Stimulated activated effector memory CD8-positive, alpha-beta T cell treated with anti-CD3 and anti-CD28 coated beads, Interleukin-12 subunit alpha, Interleukin-12 subunit beta, amount 100 ng/mL, for 72 hours (primary cell): ENCODE data around the gene SNRNP200.

Source experiments
- ATAC-seq: fragments of 150-1000 bp; cut with Tn5 transposase; 2 replicates; pipeline ENCODE4 v1.10.0; 2021
- DNase-seq, 2 donors: peaks; one replicate each; pipeline ENCODE4 v3.0.0; 2021 to 2022; ENCODE audit warnings: low spot score in 2 of 2
- H3K27ac Mint-ChIP-seq: one replicate; pipeline ENCODE4 v1.8.0; 2022; ENCODE audit warnings: mild to moderate bottlenecking, mixed read lengths
- H3K36me3 Mint-ChIP-seq: one replicate; pipeline ENCODE4 v1.8.0; 2022; ENCODE audit warnings: mild to moderate bottlenecking, mixed read lengths
- H3K4me1 Mint-ChIP-seq: one replicate; pipeline ENCODE4 v1.8.0; 2022; ENCODE audit warnings: mixed read lengths
- H3K4me3 Mint-ChIP-seq: one replicate; pipeline ENCODE4 v1.8.0; 2022; ENCODE audit warnings: mild to moderate bottlenecking, mixed read lengths
- H3K9me3 Mint-ChIP-seq: one replicate; pipeline ENCODE4 v1.8.0; 2022; ENCODE audit warnings: mixed read lengths

SNRNP200 gene

DNA sequence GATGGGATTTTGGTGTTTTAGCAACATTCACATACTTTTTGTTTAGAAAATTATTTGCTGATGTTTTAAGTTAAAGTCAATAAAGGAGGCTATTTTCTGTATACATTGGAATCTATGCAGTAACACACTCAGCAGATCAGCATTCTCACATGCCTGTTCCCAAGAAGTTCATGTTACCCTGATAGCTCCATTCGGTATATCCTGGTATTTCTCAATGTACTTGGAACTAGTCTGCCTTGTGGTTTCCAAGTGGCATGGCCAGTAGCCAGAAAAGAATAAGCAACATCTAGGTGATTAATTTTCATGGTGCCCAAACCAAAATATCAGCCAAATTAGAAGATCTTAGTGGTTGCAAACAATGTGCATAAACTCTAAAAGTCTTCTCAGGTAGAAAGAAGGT lies 25.1 kb upstream of the SNRNP200 start:
- Mint-ChIP-seq H3K4me3 (no peak overlapping the region), H3K36me3 (peaks cover 65% of the 10 kb centered on the region), H3K4me1 (peaks cover 68% of the 10 kb centered on the region), H3K27ac (no peak overlapping the region), H3K9me3 (no peaks in the 10 kb centered on the region)
- DNase-seq (no peak), ATAC-seq (no peak)

DNA sequence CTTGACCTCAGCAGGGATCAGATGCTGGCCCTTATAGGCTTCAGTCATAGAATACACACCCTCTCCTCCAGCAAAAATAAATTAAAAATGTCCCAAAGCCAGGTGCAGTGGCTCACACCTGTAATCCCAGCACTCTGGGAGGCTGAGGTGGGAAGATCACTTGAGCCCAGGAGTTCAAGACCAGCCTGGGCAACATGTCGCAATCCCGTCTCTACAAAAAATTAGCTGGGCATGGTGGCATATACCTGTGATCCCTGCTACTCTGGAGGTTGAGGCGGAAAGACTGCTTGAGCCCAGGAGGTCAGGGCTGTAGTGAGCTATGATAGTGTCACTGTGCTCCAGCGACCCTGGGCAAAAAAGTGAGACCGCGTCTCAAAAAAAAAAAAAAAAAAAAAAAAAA lies 24.5 kb upstream of the SNRNP200 start:
- no peak for DNase-seq
- peaks cover 67% of the 10 kb centered on the region for H3K4me1 Mint-ChIP-seq
- no peak overlapping the region for H3K27ac Mint-ChIP-seq
- H3K36me3 Mint-ChIP-seq: peaks cover 66% of the 10 kb centered on the region
- no peak overlapping the region for H3K4me3 Mint-ChIP-seq
- ATAC-seq: no peak
- no peaks in the 10 kb centered on the region for H3K9me3 Mint-ChIP-seq

GRCh38 chr2:96329456-96329855 lies 24.1 kb upstream of the SNRNP200 start:
- no peak overlapping the region for H3K27ac Mint-ChIP-seq
- H3K36me3 Mint-ChIP-seq: peaks cover 66% of the 10 kb centered on the region
- H3K9me3 Mint-ChIP-seq: no peaks in the 10 kb centered on the region
- H3K4me1 Mint-ChIP-seq: peaks cover 67% of the 10 kb centered on the region
- H3K4me3 Mint-ChIP-seq: no peak overlapping the region
- DNase-seq (no peak), ATAC-seq (no peak)

GRCh38 chr2:96326990-96327820 lies 21.9 kb upstream of the SNRNP200 start:
- H3K27ac Mint-ChIP-seq: peak overlapping the region; percentile 95
- no peaks in the 10 kb centered on the region for H3K9me3 Mint-ChIP-seq
- peaks cover 60% of the 10 kb centered on the region for H3K36me3 Mint-ChIP-seq
- peak overlapping the region; percentile 98 for H3K4me3 Mint-ChIP-seq
- no peak for ATAC-seq
- DNase-seq: no peak
- peaks cover 63% of the 10 kb centered on the region for H3K4me1 Mint-ChIP-seq

DNA sequence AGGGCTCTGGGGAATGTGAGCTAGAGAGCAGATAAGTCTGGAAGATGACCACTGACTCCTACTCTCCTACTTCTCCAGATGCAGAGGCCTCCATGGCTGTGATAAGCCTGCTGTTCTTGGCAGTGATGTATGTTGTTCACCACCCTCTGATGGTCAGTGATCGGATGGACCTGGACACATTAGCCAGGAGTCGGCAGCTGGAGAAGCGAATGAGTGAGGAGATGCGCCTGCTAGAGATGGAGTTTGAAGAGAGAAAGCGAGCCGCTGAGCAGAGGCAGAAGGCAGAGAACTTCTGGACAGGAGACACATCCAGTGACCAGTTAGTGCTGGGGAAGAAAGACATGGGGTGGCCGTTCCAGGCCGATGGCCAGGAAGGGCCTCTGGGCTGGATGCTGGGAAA lies 21.2 kb upstream of the SNRNP200 start:
- H3K36me3 Mint-ChIP-seq: peaks cover 60% of the 10 kb centered on the region
- no peaks in the 10 kb centered on the region for H3K9me3 Mint-ChIP-seq
- peak overlapping the region; percentile 98 for H3K4me3 Mint-ChIP-seq
- H3K27ac Mint-ChIP-seq: peak overlapping the region; percentile 95
- DNase-seq (no peak), ATAC-seq (no peak)
- H3K4me1 Mint-ChIP-seq: peaks cover 66% of the 10 kb centered on the region

DNA sequence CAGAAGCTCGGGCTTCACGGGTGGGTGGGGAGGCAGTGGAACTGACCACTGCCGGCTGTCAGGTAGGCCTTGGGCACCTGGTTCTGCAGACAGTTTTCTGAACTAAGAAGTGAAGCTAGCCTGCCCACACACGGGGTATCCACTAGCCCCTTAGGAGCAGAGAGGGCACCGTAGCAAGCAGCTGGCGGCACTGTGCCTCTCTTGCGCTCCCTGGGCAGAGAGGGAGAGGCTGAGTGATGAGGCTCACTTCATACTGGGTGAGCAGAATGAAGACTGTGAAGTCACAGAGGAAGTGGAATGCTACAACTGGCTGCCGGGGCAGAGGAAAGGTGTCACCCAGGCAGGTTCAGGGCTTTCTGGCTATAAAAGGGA lies 20.5 kb upstream of the SNRNP200 start:
- Mint-ChIP-seq H3K4me3 (peak overlapping the region; percentile 98), H3K36me3 (peaks cover 56% of the 10 kb centered on the region), H3K27ac (peak overlapping the region; percentile 95), H3K9me3 (no peaks in the 10 kb centered on the region), H3K4me1 (peaks cover 61% of the 10 kb centered on the region)
- DNase-seq (peak; percentile 34 to 77), ATAC-seq (peak; percentile 71)

GRCh38 chr2:96325041-96325883 lies 19.9 kb upstream of the SNRNP200 start, which contains the start of gene ITPRIPL1:
ITPRIPL1 (plus strand) TSS chr2:96325317; CDS start chr2:96325840, 523 bp downstream.
- Mint-ChIP-seq H3K4me1 (peaks cover 63% of the 10 kb centered on the region), H3K9me3 (no peaks in the 10 kb centered on the region), H3K4me3 (peak within 1 kb of the TSS; percentile 98), H3K36me3 (peaks cover 50% of the 10 kb centered on the region), H3K27ac (peak within 1 kb of the TSS; percentile 95)
- ATAC-seq (peak; percentile 36), DNase-seq (peak; percentile 32 to 74)

DNA sequence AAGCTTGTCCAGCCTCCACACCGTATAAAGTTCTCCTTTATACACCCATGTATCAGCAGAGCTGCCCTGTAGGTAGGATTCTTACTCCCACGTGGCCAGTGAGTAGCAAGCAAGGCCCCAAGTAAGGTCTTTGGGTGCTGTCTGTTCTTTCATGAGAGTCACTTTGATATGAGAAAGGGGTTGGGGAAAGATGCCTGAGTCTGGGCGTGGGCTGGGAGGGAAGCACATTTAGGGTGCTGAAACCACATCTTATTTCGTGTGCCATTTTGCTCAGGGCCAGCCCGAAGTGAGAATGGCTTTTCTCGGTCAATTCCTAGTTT lies 19.3 kb upstream of the SNRNP200 start:
- DNase-seq (no peak), ATAC-seq (peak; percentile 36)
- H3K9me3 Mint-ChIP-seq: no peaks in the 10 kb centered on the region
- peak overlapping the region; percentile 98 for H3K4me3 Mint-ChIP-seq
- peak overlapping the region; percentile 95 for H3K27ac Mint-ChIP-seq
- peaks cover 66% of the 10 kb centered on the region for H3K4me1 Mint-ChIP-seq
- H3K36me3 Mint-ChIP-seq: peaks cover 44% of the 10 kb centered on the region

DNA sequence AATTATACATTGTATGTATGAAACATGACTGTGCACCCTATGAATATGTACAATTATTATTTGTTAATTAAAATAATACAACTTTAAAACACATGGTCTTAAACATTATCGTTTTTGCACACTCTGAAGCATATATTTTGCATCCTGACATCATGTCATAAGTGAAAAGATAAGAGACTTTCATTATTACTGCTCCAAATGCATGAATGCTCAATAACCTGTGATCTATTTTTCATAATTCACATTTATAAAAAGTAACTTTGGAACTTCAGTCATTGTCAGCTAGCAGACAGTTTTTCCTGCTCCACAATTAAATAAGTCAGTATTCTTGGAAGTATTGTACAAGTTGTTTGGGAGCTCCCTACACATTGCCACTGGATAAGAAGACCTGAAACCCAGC lies 18.5 kb upstream of the SNRNP200 start:
- H3K4me3 Mint-ChIP-seq: peak overlapping the region; percentile 98
- peaks cover 72% of the 10 kb centered on the region for H3K4me1 Mint-ChIP-seq
- H3K36me3 Mint-ChIP-seq: peaks cover 40% of the 10 kb centered on the region
- no peak for DNase-seq
- no peaks in the 10 kb centered on the region for H3K9me3 Mint-ChIP-seq
- peak overlapping the region; percentile 95 for H3K27ac Mint-ChIP-seq
- ATAC-seq: no peak

DNA sequence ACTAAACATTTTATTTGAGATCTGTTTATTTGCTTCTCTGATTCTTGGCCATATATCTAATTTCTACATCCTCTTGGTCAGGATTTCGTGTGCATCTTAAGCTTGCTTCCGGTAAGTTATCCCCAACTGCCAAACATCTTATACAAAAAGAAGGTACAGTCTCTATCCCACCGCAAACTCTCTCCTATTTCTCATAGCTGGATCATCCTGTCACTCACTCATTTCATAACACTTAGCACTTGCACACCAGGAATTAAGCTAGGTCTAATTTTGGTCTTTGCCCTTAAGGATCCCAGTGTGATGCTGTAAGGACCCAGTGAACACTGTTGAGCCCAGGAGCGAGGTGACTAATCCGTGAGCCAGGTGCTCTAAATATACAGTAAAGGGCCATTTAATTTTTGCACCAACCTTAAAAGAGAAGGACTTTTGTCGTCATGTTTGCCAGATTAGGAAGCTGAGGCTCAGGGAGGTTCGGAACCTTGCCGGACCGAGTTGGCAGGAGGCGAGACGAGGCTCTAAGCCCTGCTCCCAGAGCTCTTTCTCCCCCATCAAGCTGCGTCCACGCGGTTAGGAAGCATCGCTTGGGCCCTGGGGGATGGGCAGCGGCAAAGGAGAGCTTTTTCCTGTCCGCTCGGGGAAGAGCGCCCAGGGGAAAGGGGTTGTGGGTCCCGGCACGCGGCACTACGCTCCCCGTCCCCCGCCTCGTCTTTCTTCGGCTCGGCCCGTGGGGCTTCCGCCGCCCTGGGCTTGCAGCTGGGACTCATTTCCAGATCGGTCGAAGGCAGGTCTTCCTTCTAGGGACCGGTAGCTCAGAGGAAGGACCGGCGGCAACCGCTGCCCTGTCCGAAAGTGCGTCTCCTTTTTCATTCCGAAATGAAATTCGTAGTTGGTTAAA lies 15.6 kb upstream of the SNRNP200 start:
- peak overlapping the region; percentile 71 for H3K27ac Mint-ChIP-seq
- peak; percentile 44 for ATAC-seq
- peaks cover 71% of the 10 kb centered on the region for H3K4me1 Mint-ChIP-seq
- H3K9me3 Mint-ChIP-seq: no peaks in the 10 kb centered on the region
- DNase-seq: peak; percentile 32 to 74
- peak overlapping the region; percentile 78 for H3K4me3 Mint-ChIP-seq
- peaks cover 14% of the 10 kb centered on the region for H3K36me3 Mint-ChIP-seq

DNA sequence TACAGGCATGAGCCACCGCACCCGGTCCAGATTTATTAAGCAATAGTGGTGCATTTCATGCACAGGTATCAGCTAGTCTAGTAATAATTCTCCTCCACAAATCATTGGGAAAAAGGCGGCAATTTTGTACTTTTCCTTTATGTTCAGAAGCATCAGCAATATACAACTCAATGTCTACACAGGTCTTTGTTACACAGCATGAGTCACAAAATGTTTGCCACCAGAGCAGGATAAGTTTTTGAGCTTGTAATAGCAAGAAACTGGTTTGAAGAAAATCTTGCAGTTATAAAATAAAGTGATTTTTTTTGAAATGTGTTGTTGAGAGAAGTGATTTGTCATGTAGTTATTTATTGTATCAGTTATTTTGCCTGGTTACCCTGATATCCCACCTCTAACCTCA lies 15.0 kb upstream of the SNRNP200 start:
- peak overlapping the region; percentile 71 for H3K27ac Mint-ChIP-seq
- no peaks in the 10 kb centered on the region for H3K9me3 Mint-ChIP-seq
- DNase-seq (no peak), ATAC-seq (no peak)
- peak overlapping the region; percentile 78 for H3K4me3 Mint-ChIP-seq
- H3K4me1 Mint-ChIP-seq: peaks cover 71% of the 10 kb centered on the region
- H3K36me3 Mint-ChIP-seq: peaks cover 7% of the 10 kb centered on the region

DNA sequence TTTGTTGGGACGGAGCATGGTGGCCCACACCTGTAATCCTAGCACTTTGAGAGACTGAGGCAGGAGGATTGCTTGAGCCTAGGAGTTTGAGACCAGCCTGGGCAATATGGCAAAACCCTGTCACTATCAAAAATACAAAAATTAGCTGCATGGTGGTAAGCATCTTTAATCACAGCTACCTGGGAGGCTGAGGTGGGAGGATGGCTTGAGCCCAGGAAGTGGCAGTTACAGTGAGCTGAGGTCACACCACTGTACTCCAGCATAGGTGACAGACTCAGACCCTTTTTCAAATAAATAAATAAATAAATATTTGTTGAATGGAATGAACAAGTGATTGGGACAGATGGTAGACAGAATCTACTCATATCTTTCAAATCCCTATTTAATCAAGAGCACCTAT lies 14.1 kb upstream of the SNRNP200 start:
- Mint-ChIP-seq H3K9me3 (no peaks in the 10 kb centered on the region), H3K27ac (peak overlapping the region; percentile 76), H3K36me3 (peaks cover 7% of the 10 kb centered on the region), H3K4me3 (peak overlapping the region; percentile 78), H3K4me1 (peaks cover 70% of the 10 kb centered on the region)
- DNase-seq (no peak), ATAC-seq (no peak)

- no peak for DNase-seq
- H3K9me3 Mint-ChIP-seq: no peaks in the 10 kb centered on the region
- H3K27ac Mint-ChIP-seq: peak overlapping the region; percentile 76
- H3K4me1 Mint-ChIP-seq: peaks cover 65% of the 10 kb centered on the region
- peaks cover 7% of the 10 kb centered on the region for H3K36me3 Mint-ChIP-seq
- no peak for ATAC-seq
- peak overlapping the region; percentile 78 for H3K4me3 Mint-ChIP-seq
Observed at GRCh38 chr2:96318723-96319122, 13.4 kb upstream of the SNRNP200 start.

GRCh38 chr2:96317584-96317997 lies 12.2 kb upstream of the SNRNP200 start:
- DNase-seq (no peak), ATAC-seq (no peak)
- H3K27ac Mint-ChIP-seq: peak overlapping the region; percentile 92
- no peaks in the 10 kb centered on the region for H3K9me3 Mint-ChIP-seq
- peaks cover 58% of the 10 kb centered on the region for H3K4me1 Mint-ChIP-seq
- peaks cover 7% of the 10 kb centered on the region for H3K36me3 Mint-ChIP-seq
- peak overlapping the region; percentile 66 for H3K4me3 Mint-ChIP-seq

DNA sequence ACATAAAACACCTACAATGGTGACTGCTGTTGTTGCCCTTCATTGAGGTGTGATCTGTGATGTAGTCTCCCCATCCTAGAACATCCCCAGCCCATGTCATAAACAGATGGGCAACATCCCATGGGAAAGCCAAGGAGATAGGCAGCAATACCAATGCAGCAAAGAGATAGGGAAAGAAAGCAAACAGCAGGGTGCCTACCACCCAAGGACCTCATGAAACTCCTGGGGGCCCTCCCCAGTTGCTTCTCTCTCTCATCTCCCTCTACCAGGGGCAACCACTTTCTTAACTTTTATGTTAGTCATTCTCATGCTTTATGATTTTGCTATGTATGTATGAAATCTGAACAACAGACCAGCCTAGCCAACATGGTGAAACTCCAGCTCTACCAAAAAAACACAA lies 11.7 kb upstream of the SNRNP200 start:
- Mint-ChIP-seq H3K36me3 (peaks cover 7% of the 10 kb centered on the region), H3K4me3 (peak overlapping the region; percentile 66), H3K9me3 (no peaks in the 10 kb centered on the region), H3K27ac (peak overlapping the region; percentile 92), H3K4me1 (peaks cover 61% of the 10 kb centered on the region)
- no peak for DNase-seq
- ATAC-seq: no peak
